HUDEP-2 (cell line): Measurements from ENCODE around the gene TRIM63.

Experiments
- DNase-seq, 76 experiments: peaks; one replicate each; lab custom pipeline; 2025; ENCODE audit not compliant: unreplicated experiment in 76 of 76; lab: John Stamatoyannopoulos, UW

The TRIM63 gene

GRCh38 chr1:26059906-26060305 is 7.5 kb downstream of the TRIM63 start:
- no peak for DNase-seq

GRCh38 chr1:26058052-26058595 is 9.3 kb downstream of the TRIM63 start:
- no peak for DNase-seq

- no peak for DNase-seq
Measured at GRCh38 chr1:26057189-26057588, 10.2 kb downstream of the TRIM63 start.

DNA sequence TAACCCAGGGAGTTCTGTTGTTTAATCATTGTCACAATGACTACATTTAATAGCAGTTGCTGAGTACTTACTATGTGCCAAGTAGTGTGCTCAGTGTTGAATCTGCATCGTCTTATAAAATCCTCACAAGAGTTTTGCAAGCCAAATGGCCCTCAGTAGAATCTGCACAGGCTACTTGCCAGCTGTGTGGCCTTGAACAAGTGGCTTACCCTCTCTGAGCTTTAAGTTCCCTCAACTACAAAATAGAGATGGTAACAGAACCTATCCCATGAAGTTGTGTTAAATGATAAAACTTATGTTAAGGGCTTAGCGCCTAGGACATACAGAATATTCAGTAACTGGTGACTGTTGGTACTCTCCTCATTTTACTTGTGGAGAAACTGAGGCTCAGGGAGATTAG is 12.4 kb downstream of the TRIM63 start:
- DNase-seq, result no peak

DNA sequence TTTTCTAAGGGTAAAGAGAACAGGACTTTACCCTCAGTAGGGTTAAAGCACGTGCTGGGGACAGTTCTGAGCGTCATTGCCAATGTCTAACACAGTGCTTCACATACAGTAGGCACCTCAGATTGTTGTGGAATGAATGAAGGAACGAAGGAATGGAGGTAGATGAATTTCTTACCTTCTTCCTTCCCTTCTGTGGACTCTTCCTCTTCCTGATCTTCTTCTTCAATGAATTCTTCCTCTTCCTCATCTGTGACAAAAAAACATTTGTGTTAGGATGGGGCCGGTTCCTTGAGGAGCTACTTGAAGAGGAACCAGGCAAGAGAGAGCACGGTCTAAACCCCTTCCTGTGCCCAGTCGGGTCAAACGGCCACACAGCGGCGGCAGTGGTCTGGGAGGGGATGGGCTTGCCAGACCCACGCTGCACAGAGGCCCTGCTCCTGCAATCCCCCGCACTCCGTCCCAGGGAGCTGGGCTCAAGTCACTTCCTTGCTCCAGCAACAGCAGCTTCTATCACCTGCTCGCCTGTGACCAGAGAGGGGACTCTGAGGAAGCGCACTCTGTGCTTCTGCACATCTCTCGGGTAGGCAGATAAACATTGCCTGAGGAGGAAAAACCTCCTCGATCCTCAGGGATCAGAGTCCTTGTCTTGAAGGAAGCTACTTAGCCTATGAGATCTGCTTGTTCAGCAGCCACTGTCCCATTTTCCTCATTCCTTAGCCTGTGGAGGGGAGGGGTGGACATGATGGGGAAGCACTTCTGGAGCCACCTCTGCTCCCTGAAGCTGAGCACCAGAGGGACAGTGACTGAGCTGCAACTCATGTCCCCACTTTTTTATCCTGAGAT is 13.5 kb downstream of the TRIM63 start:
- DNase-seq, result no peak

- no peak for DNase-seq
Measured at GRCh38 chr1:26050248-26050640, 17.2 kb downstream of the TRIM63 start.

GRCh38 chr1:26049531-26050247 is 17.7 kb downstream of the TRIM63 start:
- peak in 1 of 76 experiments; percentile 5 for DNase-seq

DNA sequence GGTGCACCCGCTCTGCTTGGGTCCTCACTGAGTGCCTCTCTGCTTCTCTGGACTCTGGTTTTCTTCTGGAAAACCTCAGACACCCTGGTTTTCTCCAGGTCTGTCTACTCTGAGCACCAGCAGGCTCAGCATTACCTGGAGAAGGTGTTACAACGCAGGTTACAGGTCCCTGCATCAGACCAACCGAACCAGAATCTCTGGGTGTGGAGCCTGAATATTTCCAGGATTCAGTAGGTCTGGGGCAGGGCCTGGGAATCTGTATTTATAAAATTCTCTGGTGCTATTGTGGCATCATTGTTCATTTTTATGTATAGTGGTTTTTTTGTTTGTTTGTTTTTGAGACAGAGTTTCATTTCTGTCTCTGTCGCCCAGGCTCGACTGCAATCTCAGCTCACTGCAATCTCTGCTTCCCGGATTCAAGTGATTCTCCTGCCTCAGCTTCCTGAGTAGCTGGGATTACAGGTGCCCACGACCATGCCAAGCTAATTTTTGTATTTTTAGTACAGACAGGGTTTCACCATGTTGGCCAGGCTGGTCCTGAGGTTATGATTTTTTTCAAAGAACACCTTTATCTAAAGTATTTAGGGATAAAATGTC is 20.1 kb downstream of the TRIM63 start:
- DNase-seq, result no peak

DNA sequence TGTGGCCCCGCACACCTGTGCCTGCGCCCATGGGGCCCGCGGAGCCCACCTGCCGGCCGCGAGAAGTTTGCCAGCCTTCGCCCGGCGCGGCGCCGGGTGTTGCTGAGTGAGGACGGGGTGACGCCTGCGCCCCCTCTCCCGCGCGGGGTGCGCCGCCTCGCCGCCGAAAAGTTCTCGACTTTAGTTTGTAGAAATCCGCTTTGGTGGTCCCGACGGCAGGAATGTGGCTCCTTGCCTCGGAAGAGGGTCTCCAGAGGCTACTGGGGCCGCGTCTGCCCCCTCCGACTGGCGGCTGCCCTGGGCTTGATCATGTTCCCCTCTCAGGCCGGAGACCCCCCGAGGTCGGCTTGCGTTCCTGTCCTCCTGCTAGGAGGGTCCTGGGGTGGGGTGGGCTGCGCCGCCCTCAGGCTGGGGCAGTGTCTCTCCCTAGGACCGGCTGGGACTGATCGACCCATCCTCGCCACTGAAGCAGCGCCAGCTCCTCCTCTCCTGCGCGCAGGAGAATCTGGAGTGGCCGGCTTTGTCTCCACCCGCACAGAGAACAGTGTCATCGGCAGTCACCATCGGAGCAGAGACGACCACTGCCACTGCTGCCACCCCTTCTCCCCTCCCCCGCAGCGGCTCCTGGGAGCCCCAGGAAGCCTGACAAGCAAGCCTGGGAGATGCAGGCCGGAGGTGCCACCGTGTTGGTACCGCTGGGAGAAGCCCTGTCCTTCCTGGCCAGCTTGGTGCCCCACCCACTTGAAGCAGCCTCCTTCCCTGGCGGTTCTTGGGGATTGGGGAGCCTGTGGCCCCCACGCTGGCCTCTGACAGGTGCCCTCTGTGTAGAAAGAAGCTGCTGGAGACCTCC is 21.0 kb downstream of the TRIM63 start:
- peak in 1 of 76 experiments; percentile 15 for DNase-seq

- DNase-seq, result no peak
Measured at GRCh38 chr1:26045722-26046245, 21.6 kb downstream of the TRIM63 start, which contains the start of gene SLC30A2. TSS of gene SLC30A2 (minus strand) at chr1:26046118. CDS start at chr1:26045896, 222 bp downstream.

- peak in 1 of 76 experiments; percentile 11 for DNase-seq
Measured at GRCh38 chr1:26044971-26045721, 22.3 kb downstream of the TRIM63 start.

- DNase-seq, result no peak
Measured at GRCh38 chr1:26044414-26044813, 23.0 kb downstream of the TRIM63 start.

- DNase-seq, result no peak
Measured at GRCh38 chr1:26043765-26044164, 23.7 kb downstream of the TRIM63 start.

GRCh38 chr1:26041978-26042377 is 25.5 kb downstream of the TRIM63 start:
- no peak for DNase-seq

DNA sequence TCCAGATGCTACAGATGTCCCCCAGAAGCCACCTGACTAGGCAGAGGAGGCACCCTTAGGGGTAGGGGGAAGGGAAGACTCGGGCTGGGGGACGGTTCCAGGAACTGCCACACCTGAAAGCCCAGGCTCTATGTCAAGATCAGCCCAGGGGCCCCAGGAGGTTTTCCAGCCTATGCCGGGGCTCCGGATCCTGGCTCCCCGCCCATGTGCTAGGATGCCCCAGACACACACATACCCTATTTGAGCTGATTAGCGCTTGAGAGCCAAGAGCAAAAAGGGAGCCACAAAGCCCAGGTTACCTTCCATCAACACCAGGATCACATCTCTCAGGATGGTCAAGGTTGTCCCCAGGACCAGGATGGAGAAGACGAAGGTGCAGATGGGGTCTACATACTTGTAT is 26.0 kb downstream of the TRIM63 start:
- DNase-seq, result no peak

DNA sequence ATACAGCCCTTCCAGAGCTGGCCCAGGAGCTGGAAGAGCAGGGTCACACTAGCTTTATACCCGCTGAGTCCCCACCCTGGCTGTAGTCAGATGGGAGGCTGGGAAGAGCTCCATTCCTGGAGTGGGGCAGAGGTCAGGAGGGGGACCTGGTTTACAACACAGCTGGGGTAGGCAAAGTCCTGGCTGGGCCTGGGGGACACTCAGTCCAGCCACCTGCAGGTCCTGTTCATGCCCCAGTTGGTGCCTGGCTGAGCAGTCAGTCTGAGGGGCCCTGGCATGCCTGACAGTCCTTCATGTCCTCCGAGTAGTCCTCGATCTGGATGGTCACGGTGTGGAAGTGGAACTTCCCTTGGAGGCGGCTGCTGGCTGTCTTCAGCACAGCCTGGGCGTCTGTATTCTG is 28.5 kb downstream of the TRIM63 start:
- no peak for DNase-seq

GRCh38 chr1:26038477-26038876 is 29.0 kb downstream of the TRIM63 start:
- DNase-seq, result no peak

GRCh38 chr1:26037904-26038303 is 29.5 kb downstream of the TRIM63 start:
- DNase-seq, result no peak

DNA sequence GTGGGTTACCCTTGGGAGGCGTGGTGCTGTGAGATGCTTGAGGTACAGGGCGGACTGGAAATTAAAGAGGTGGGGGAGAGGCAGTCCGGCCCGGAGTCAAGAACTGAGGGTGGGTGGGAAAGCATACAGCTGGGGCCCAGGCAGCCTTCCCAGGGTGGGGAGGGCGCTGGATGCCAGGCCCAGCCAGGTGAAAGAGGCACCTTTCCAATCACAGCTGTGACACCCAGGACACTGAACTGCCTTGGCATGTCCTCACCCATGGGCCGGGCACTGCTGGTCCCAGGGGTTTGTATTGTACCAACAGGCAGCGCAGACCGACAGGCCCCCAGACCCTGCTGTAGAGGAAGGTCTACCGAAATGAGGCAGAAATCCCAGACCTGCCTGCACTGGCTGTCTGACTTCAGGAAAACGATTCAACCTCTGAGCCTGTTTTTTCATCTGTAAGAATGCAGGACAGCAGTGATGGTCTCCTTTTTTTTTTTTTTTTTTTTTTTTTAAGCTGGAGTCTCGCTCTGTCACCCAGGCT is 30.6 kb downstream of the TRIM63 start:
- DNase-seq, result no peak
